Parathyroid adenoma (tissue), 2 donors: ENCODE data around the gene ADAMTS16.

Source experiments
- H2AFZ ChIP-seq: fragments of 300-600 bp; sonication (generic); one replicate; pipeline ENCODE4 v1.7.0; 2017; ENCODE audit warnings: antibody characterized with exemption, mild to moderate bottlenecking
- H3K27ac ChIP-seq: fragments of 300-600 bp; sonication (generic); one replicate; pipeline ENCODE4 v1.7.0; 2017
- H3K27me3 ChIP-seq: fragments of 300-600 bp; sonication (generic); one replicate; pipeline ENCODE4 v1.7.0; 2017; ENCODE audit warnings: low read length; ENCODE audit not compliant: control insufficient read depth, insufficient read depth
- H3K36me3 ChIP-seq: fragments of 300-600 bp; sonication (generic); one replicate; pipeline ENCODE4 v1.7.0; 2017; ENCODE audit warnings: low read length; ENCODE audit not compliant: control insufficient read depth, insufficient read depth
- H3K4me1 ChIP-seq: fragments of 300-600 bp; sonication (generic); one replicate; pipeline ENCODE4 v1.7.0; 2017; ENCODE audit warnings: control low read depth
- H3K4me2 ChIP-seq: fragments of 300-600 bp; sonication (generic); one replicate; pipeline ENCODE4 v1.7.0; 2017; ENCODE audit warnings: low read length
- H3K4me3 ChIP-seq: fragments of 300-600 bp; sonication (generic); one replicate; pipeline ENCODE4 v1.7.0; 2017; ENCODE audit warnings: low read depth, low read length
- H3K79me2 ChIP-seq: fragments of 300-600 bp; sonication (generic); one replicate; pipeline ENCODE4 v1.7.0; 2017; ENCODE audit warnings: control low read depth
- H3K9ac ChIP-seq: fragments of 300-600 bp; sonication (generic); one replicate; pipeline ENCODE4 v1.7.0; 2017; ENCODE audit warnings: mild to moderate bottlenecking
- H3K9me3 ChIP-seq: fragments of 300-600 bp; sonication (generic); one replicate; pipeline ENCODE4 v1.7.0; 2017; ENCODE audit warnings: low read length; ENCODE audit not compliant: control insufficient read depth
- TF ChIP-seq, protein P1 (sequence below): fragments of 300-600 bp; sonication (generic); IDR thresholded peaks from one replicate; pipeline ENCODE4 v1.7.0; 2017; ENCODE audit warnings: antibody characterized with exemption, mild to moderate bottlenecking
- donor health status: primary hyperparathyroidism.

Gene ADAMTS16

DNA sequence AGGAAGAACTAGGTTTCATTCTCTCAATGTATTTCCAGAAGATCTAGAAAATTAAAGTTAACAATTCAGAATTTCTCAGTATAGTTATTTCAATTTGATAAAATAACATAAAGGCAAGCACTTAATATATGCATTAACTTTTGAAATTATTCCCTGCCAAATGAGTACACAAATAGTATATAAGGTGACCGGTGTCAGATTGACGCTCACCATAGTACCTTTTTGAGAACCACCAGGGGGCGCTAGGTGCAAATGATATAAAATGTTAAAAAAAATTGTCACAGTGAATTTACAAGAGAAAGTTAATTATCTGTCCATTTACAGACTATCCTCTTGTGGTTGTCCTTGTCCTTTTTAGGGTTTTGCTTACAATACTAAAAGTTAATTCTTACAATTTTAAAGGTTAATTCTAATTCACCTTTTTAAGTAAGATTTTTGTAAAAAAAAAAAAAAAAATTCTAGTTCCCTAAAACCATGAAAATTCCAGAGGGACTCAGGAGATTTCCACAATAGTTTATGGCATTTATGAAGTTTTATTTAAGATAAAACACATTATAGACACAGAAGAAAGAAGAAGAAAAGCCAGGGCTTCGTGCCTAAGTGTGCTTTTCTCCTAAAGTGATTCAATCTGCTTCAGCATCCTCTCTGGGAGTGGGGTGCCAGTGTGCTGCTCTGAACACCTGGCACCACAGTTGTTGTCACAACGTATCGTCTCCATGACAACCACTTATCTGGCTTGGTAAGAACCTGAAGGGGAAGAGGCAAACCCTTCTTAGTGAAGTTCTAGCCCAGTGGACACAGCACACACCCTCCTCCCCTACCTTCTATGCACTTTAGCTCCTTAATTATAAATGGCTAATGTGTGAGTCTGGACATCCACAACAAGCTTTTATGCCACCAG lies 1.7 kb downstream of the ADAMTS16 start:
- TF ChIP-seq, protein P1, sequence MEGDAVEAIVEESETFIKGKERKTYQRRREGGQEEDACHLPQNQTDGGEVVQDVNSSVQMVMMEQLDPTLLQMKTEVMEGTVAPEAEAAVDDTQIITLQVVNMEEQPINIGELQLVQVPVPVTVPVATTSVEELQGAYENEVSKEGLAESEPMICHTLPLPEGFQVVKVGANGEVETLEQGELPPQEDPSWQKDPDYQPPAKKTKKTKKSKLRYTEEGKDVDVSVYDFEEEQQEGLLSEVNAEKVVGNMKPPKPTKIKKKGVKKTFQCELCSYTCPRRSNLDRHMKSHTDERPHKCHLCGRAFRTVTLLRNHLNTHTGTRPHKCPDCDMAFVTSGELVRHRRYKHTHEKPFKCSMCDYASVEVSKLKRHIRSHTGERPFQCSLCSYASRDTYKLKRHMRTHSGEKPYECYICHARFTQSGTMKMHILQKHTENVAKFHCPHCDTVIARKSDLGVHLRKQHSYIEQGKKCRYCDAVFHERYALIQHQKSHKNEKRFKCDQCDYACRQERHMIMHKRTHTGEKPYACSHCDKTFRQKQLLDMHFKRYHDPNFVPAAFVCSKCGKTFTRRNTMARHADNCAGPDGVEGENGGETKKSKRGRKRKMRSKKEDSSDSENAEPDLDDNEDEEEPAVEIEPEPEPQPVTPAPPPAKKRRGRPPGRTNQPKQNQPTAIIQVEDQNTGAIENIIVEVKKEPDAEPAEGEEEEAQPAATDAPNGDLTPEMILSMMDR = peak; percentile 72
- Histone ChIP-seq H3K4me2 (no peak overlapping the region), H3K27ac (no peak overlapping the region), H3K36me3 (no peaks in the 10 kb centered on the region), H3K79me2 (no peaks in the 10 kb centered on the region), H2AFZ (no peak overlapping the region), H3K27me3 (no peaks in the 10 kb centered on the region), H3K4me3 (peak overlapping the region; percentile 2), H3K9ac (no peak overlapping the region), H3K9me3 (no peaks in the 10 kb centered on the region), H3K4me1 (no peaks in the 10 kb centered on the region)

DNA sequence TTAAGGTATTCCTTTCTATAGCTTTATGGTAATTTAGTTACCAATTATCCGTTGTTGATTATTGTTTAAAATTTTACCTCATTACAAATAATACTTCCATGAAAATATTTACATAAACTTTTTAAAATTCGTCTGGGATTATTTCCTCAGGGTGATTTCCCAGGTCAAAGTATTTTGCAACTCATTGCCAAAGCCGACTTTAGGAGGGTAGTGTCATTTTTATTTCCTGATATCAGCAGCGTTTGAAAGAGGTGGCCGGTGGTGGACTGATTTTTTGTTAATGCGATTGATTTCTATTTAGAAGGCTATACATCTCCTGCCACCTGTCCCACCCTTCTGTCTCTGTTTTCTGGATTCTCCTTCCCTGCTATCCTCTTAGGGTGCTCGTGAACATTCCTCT lies 4.3 kb downstream of the ADAMTS16 start:
- Histone ChIP-seq H3K27me3 (no peaks in the 10 kb centered on the region), H3K4me2 (no peak overlapping the region), H2AFZ (no peak overlapping the region), H3K4me1 (no peaks in the 10 kb centered on the region), H3K9me3 (no peaks in the 10 kb centered on the region), H3K4me3 (no peak overlapping the region), H3K9ac (no peak overlapping the region), H3K36me3 (no peaks in the 10 kb centered on the region), H3K27ac (no peak overlapping the region), H3K79me2 (no peaks in the 10 kb centered on the region)
- TF ChIP-seq, protein P1 = no peak

DNA sequence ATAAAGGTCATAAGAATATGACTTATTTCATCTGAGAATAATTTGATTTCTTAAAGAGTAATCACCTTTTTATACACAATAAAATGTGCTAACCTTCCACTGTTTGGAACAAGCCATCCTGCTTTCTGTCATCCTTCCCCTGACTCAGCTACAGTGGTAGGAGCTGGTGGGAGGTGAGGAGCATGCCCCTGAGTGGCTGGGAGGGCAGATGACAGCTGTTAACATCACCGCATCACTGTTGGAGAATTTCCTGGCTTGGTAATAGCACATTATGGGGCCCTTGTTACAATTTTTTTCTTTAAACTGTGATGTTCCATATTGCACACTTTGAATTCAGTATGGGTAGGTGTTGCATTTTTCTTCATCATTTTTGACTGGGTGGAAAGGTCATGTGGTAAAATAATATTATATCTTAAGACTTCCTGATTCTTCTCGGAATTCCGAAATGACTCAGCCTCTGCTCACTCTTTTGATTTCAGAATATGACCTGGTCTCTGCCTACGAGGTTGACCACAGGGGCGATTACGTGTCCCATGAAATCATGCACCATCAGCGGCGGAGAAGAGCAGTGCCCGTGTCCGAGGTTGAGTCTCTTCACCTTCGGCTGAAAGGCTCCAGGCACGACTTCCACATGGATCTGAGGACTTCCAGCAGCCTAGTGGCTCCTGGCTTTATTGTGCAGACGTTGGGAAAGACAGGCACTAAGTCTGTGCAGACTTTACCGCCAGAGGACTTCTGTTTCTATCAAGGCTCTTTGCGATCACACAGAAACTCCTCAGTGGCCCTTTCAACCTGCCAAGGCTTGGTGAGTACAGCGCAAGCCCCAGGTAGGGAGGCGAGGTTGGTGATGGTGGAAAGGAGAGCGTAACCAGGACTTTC lies 5.8 kb downstream of the ADAMTS16 start:
- Histone ChIP-seq H3K4me3 (no peak overlapping the region), H3K79me2 (no peaks in the 10 kb centered on the region), H3K9me3 (no peaks in the 10 kb centered on the region), H3K4me2 (no peak overlapping the region), H3K9ac (no peak overlapping the region), H3K27ac (no peak overlapping the region), H3K4me1 (no peaks in the 10 kb centered on the region), H3K36me3 (no peaks in the 10 kb centered on the region), H3K27me3 (no peaks in the 10 kb centered on the region), H2AFZ (no peak overlapping the region)
- TF ChIP-seq, protein P1 = no peak

DNA sequence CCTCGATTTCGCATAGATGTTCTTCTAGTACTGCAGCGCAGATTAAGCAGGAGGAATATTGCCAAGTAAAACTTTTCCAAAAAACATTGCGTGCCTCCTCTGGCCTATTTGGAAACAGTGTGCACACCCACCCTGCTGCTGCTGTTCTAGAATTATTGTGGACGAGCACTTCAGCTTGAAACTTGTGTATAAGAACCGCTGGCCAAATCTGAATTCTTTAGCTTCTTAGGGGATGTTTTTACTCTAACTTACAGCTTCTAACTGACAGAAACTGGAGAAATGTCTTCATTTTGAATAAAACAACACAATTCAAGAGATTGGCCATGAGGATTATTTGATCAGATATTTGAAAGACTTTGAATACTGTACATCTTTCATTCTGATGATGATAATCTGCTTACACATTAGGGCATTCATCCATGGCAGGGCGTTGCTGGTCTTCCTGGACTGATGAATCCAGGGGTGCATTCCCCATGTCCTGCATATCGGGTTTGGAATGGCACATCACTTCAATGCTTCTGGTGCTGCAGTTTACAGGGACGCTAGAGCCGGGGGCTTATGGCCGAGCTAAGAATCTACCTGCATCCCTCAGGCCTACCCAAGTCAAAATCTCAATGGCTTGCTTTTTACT lies 6.5 kb downstream of the ADAMTS16 start:
- no peak overlapping the region for H3K27ac ChIP-seq
- H3K4me2 ChIP-seq = no peak overlapping the region
- no peaks in the 10 kb centered on the region for H3K36me3 ChIP-seq
- no peaks in the 10 kb centered on the region for H3K9me3 ChIP-seq
- no peak overlapping the region for H3K9ac ChIP-seq
- no peaks in the 10 kb centered on the region for H3K27me3 ChIP-seq
- TF ChIP-seq, protein P1 = no peak
- H3K4me1 ChIP-seq = no peaks in the 10 kb centered on the region
- H3K4me3 ChIP-seq = no peak overlapping the region
- H2AFZ ChIP-seq = no peak overlapping the region
- no peaks in the 10 kb centered on the region for H3K79me2 ChIP-seq
